Skeletal muscle tissue (tissue), 4 donors: ENCODE data around the gene MCM6. TPM values are rescaled to one million over a fixed set of nuclear protein-coding genes. Genes with fewer than 3 reads are reported as not detected.
"Not testable (repeated sequence)": the region's sequence is repeated elsewhere in the genome, so short reads cannot be mapped to it uniquely, and the experiment has no call there.

Experiments
- H3K27ac ChIP-seq: one replicate; pipeline ENCODE4 v1.7.0; 2013; ENCODE audit warnings: mild to moderate bottlenecking, low read depth, low read length, inconsistent platforms
- H3K27me3 ChIP-seq, 3 donors: one replicate each; pipeline ENCODE4 v1.7.0; 2013; ENCODE audit warnings: low read length in 3 of 3; ENCODE audit not compliant: control insufficient read depth in 3 of 3, insufficient read depth in 3 of 3
- H3K36me3 ChIP-seq, 3 donors: one replicate each; pipeline ENCODE4 v1.7.0; 2013; ENCODE audit warnings: low read length in 3 of 3; ENCODE audit not compliant: control insufficient read depth in 3 of 3, insufficient read depth in 3 of 3
- H3K4me1 ChIP-seq, 3 donors: one replicate each; pipeline ENCODE4 v1.7.0; 2013; ENCODE audit warnings: low read length in 3 of 3, mild to moderate bottlenecking in 3 of 3; ENCODE audit not compliant: control insufficient read depth in 3 of 3, insufficient read depth in 3 of 3
- H3K4me3 ChIP-seq, 3 donors: one replicate each; pipeline ENCODE4 v1.7.0; 2013; ENCODE audit warnings: low read length in 3 of 3
- H3K9ac ChIP-seq, 3 donors: one replicate each; pipeline ENCODE4 v1.7.0; 2013; ENCODE audit warnings: low read length in 3 of 3, mild to moderate bottlenecking in 3 of 3, moderate library complexity in 2 of 3, low read depth in 1 of 3
- H3K9me3 ChIP-seq, 3 donors: one replicate each; pipeline ENCODE4 v1.7.0; 2013; ENCODE audit warnings: low read length in 3 of 3; ENCODE audit not compliant: control insufficient read depth in 3 of 3
- total RNA-seq: library from RNA; depleted of rRNA; stranded (reverse); fragments of >200 nt; gene quantifications from one replicate; pipeline ENCODE4 v1.2.3, GENCODE V29; 2014
- donor health status: Osteomylitis.

MCM6 gene
- total RNA-seq, 1 donor from 2014 or later, result 11.0 TPM

- Histone ChIP-seq H3K4me1 (no peaks in the 10 kb centered on the region), H3K4me3 (no peak overlapping the region), H3K36me3 (no peaks in the 10 kb centered on the region), H3K9me3 (no peaks in the 10 kb centered on the region), H3K9ac (no peak overlapping the region), H3K27me3 (no peaks in the 10 kb centered on the region), H3K27ac (no peak overlapping the region)
Observed at GRCh38 chr2:135812907-135813511, 63.2 kb downstream of the MCM6 start.

DNA sequence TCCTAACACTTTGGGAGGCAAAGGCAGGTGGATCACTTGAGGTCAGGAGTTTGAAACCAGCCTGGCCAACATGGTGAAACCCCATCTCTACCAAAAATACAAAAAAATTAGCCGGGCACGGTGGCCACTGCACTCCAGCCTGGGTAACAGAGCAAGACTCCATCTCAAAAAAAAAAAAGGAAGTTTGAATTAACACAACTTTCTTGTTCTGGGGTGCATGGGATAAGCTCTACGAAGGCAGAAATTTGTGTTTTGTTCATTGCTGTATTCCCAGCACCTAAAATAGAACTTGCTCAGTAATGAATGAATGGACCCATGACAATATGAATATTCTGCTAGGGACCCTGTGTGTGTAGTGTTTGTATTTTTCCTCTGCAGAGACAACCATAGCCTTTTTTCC lies 68.4 kb downstream of the MCM6 start:
- H3K4me1 ChIP-seq, H3K27me3 ChIP-seq, H3K9ac ChIP-seq, H3K27ac ChIP-seq, H3K36me3 ChIP-seq, H3K9me3 ChIP-seq, H3K4me3 ChIP-seq: not testable (repeated sequence)

DNA sequence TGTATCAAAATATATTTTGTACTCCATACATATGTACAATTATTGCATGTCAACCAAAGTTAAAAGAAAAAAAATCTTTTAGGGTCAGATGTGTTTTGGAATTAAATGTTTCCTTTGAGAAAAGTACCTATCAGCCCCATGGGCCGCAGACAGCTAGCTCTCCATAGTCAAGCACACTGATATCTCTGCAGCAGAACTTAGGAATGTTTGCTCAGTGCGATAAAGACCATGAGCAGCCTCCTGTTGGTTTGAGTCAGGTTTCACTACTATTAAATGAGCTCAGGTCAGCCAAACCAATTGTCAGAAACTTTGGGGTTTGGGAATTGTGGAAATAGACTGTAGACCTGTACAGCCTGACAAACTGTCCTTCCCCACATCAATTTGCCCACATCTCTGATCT lies 73.0 kb downstream of the MCM6 start:
- H3K27me3 ChIP-seq, result no peaks in the 10 kb centered on the region
- H3K27ac ChIP-seq, result no peak overlapping the region
- H3K36me3 ChIP-seq, result no peaks in the 10 kb centered on the region
- H3K4me1 ChIP-seq, result no peaks in the 10 kb centered on the region
- H3K9me3 ChIP-seq, result no peaks in the 10 kb centered on the region
- no peak overlapping the region for H3K4me3 ChIP-seq
- no peak overlapping the region for H3K9ac ChIP-seq

- no peaks in the 10 kb centered on the region for H3K36me3 ChIP-seq
- no peaks in the 10 kb centered on the region for H3K27me3 ChIP-seq
- no peak overlapping the region for H3K27ac ChIP-seq
- H3K9ac ChIP-seq, result no peak overlapping the region
- no peaks in the 10 kb centered on the region for H3K9me3 ChIP-seq
- H3K4me1 ChIP-seq, result no peaks in the 10 kb centered on the region
- no peak overlapping the region for H3K4me3 ChIP-seq
Observed at GRCh38 chr2:135802350-135802749, 73.9 kb downstream of the MCM6 start.

DNA sequence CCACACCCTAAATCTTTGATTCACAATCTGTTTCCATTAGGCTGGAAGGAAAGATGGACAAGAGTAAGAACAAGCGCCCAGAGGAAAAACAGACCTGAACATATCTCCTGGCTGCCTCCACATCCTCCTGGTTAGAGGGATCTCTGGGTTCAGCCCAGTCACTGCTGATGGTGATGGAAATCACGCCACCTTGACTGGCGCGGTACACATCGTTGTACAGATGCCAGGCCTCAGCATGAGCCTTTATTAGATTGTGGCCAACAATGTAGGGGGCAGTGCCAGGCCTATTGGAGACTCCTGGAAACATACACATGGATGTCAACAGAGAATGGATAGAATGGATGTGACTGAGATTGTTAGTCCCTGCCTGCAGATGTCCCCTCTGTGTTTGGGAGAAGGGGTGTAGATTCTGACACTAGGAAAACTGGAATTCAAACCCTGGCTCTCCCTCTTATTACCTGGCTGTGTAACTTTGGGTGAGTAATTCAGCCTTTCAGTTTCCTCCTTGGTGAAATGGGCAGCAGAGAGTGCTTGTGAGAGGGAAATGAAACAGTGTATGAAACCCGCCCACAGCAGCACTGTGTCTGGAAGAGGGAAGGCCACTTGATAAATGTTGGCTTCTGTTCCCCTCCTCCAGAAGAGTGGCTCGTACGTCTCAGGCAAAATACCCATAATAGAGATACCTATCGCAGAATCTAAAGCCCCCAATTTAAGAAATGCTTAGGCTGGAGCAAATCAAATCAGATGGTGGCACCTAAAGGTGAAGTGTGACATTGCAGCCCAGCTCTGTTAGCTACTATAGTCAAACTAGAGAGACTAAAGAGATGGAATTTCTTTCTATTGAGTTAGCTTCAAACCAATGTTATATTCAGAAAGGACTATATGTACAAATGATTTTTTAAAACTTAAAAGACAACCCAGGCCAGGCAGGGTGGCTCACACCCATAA lies 75.5 kb downstream of the MCM6 start:
- Histone ChIP-seq H3K27me3 (no peaks in the 10 kb centered on the region), H3K4me1 (no peaks in the 10 kb centered on the region), H3K4me3 (no peak overlapping the region), H3K9me3 (no peaks in the 10 kb centered on the region), H3K27ac (no peak overlapping the region), H3K9ac (no peak overlapping the region), H3K36me3 (no peaks in the 10 kb centered on the region)

DNA sequence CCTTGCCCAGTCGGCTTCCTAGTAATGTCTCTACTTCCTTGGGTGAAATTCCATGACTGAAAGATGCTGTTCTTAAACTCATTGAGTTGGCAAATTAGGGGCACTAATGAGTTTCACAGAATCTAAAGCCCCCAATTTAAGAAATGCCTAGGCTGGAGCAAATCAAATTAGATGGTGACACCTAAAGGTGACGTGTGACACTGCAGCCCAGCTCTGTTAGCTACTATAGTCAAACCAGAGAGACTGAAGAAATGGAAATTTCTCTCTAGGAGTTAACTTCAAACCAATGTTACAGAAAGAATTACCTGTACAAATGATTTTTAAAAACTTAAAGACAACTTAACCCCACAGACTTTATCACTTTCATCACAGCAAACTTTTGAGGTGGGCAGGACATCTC lies 76.5 kb downstream of the MCM6 start:
- H3K4me3 ChIP-seq, result no peak overlapping the region
- H3K27me3 ChIP-seq, result no peaks in the 10 kb centered on the region
- H3K4me1 ChIP-seq, result no peaks in the 10 kb centered on the region
- no peaks in the 10 kb centered on the region for H3K36me3 ChIP-seq
- H3K27ac ChIP-seq, result no peak overlapping the region
- H3K9ac ChIP-seq, result no peak overlapping the region
- H3K9me3 ChIP-seq, result no peaks in the 10 kb centered on the region

DNA sequence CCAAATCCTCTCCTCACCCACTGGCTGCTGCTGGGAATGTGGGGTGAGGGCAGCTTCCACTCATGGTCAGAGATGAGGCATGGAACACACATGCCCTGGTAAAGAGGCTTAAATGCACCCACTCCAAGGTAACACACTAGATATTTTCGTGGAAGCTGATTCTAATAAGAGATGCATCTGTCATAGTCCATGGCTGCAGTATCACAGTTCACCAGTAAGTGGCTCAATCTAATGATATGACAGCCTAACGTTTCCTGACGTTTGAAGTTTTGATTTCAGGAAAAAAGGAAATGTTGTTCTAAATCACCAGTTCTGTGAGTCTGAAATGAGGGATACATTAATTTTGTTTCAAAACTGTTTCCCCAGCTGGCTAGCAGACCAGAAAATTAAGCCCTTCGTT lies 77.5 kb downstream of the MCM6 start:
- no peak overlapping the region for H3K9ac ChIP-seq
- no peaks in the 10 kb centered on the region for H3K36me3 ChIP-seq
- H3K4me1 ChIP-seq, result no peaks in the 10 kb centered on the region
- no peak overlapping the region for H3K27ac ChIP-seq
- H3K27me3 ChIP-seq, result no peaks in the 10 kb centered on the region
- no peak overlapping the region for H3K4me3 ChIP-seq
- H3K9me3 ChIP-seq, result no peaks in the 10 kb centered on the region

DNA sequence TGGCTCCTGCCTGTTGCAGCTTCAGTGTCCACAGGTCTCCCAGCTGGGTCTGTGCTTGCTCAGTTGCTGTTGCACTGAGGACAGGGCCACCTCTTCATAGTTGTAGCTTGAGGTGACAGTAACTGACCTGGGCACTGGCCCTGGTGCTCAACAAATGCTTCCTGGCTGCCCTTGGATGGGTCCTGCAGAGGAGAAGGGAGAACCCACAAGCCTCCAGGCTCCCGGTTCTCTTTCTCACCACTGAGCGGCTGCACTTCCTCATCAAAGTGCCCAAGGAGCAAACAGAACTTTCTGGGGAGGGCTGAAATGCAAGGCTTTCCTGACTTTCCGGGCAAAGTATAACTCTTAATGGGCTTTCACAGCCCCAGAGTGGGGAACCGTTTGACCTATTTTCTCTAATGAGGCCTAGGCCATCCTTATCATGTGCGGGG lies 78.0 kb downstream of the MCM6 start:
- no peak overlapping the region for H3K9ac ChIP-seq
- H3K4me1 ChIP-seq, result no peaks in the 10 kb centered on the region
- no peaks in the 10 kb centered on the region for H3K27me3 ChIP-seq
- no peak overlapping the region for H3K27ac ChIP-seq
- no peaks in the 10 kb centered on the region for H3K9me3 ChIP-seq
- no peaks in the 10 kb centered on the region for H3K36me3 ChIP-seq
- H3K4me3 ChIP-seq, result no peak overlapping the region

GRCh38 chr2:135797497-135798274 lies 78.6 kb downstream of the MCM6 start:
- H3K27ac ChIP-seq, result no peak overlapping the region
- no peaks in the 10 kb centered on the region for H3K27me3 ChIP-seq

DNA sequence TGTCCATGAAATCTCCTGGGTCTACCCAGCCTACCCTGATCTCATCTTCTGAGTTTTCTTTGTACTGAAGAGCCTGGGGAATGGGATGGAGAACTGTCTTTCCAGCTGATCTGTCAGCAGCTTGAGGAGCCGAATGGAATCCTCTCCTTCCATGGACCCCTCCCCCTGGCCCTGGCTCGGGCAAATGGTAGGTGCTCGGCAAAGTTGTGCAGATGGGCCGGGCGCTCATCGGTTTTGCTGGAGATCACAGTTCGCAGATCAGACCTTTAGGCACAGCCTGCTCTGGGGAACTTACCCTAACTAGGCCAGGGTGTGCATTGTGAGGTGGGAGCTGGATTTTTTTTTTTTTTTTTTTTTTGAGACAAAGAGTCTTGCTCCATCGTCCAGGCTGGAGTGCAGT lies 79.6 kb downstream of the MCM6 start:
- Histone ChIP-seq H3K27ac (no peak overlapping the region), H3K36me3 (no peaks in the 10 kb centered on the region), H3K27me3 (no peaks in the 10 kb centered on the region)

More at GRCh38 chr2:135797497-135798274, 78.6 kb downstream of the MCM6 start:
- H3K4me3 ChIP-seq, result no peak overlapping the region
- no peaks in the 10 kb centered on the region for H3K36me3 ChIP-seq
- H3K9me3 ChIP-seq, result no peaks in the 10 kb centered on the region
- no peaks in the 10 kb centered on the region for H3K4me1 ChIP-seq
- no peak overlapping the region for H3K9ac ChIP-seq

More for the DNA sequence above, 79.6 kb downstream of the MCM6 start:
- Histone ChIP-seq H3K4me1 (no peaks in the 10 kb centered on the region), H3K4me3 (no peak overlapping the region), H3K9me3 (peaks cover 0 to 2% (median 0%) of the 10 kb centered on the region in 3 donors), H3K9ac (no peak overlapping the region)
